Heart left ventricle (tissue), 16 donors: ENCODE data around the gene GAS1. TPM values are rescaled to one million over a fixed set of nuclear protein-coding genes. Genes with fewer than 3 reads are reported as not detected.

ENCODE experiments used
- ATAC-seq, 4 donors: fragments of 200-7000 bp; cut with Tn5 transposase; one replicate each; pipeline ENCODE4 v1.9.1; 2020 to 2022; ENCODE audit warnings: moderate library complexity in 4 of 4, mild to moderate bottlenecking in 3 of 4, moderate number of reproducible peaks in 1 of 4
- DNase-seq, 5 donors: peaks; one replicate each; pipeline ENCODE4 v3.0.0-alpha.2; 2020
- H3K27ac ChIP-seq, 12 donors: fragments of 200-600 bp; sonication (generic) in 4 of 12; one replicate each; pipeline versions ENCODE4 v1.5.0 to v1.8.0; 2016 to 2022; ENCODE audit warnings: mild to moderate bottlenecking in 2 of 12
- H3K27me3 ChIP-seq, 9 donors: fragments of 200-600 bp; sonication (generic) in 2 of 9; one replicate each; pipeline versions ENCODE4 v1.5.1 to v1.8.0; 2016 to 2022; ENCODE audit warnings: mild to moderate bottlenecking in 3 of 9
- H3K36me3 ChIP-seq, 9 donors: fragments of 200-600 bp; sonication (generic) in 2 of 9; one replicate each; pipeline versions ENCODE4 v1.5.0 to v1.8.0; 2018 to 2022; ENCODE audit warnings: mild to moderate bottlenecking in 2 of 9
- H3K4me1 ChIP-seq, 12 donors: fragments of 200-600 bp; sonication (generic) in 4 of 12; one replicate each; pipeline versions ENCODE4 v1.5.0 to v1.8.0; 2016 to 2022; ENCODE audit warnings: mild to moderate bottlenecking in 3 of 12
- H3K4me3 ChIP-seq, 12 donors: fragments of 200-600 bp; sonication (generic) in 4 of 12; one replicate each; pipeline versions ENCODE4 v1.5.0 to v1.8.0; 2017 to 2022; ENCODE audit warnings: mild to moderate bottlenecking in 9 of 12, moderate library complexity in 4 of 12
- H3K9me3 ChIP-seq, 12 donors: fragments of 200-600 bp; sonication (generic) in 4 of 12; one replicate each; pipeline versions ENCODE4 v1.5.0 to v1.8.0; 2016 to 2022; ENCODE audit warnings: mild to moderate bottlenecking in 1 of 12
- POLR2A ChIP-seq, 2 donors: fragments of 450-650 bp; IDR thresholded peaks; one replicate each; pipeline ENCODE4 v1.6.1; 2017; ENCODE audit warnings: antibody characterized with exemption in 2 of 2, mild to moderate bottlenecking in 2 of 2, moderate library complexity in 2 of 2
- WGBS, 4 donors: extraction: QIAGEN DNeasy Blood & Tissue Kit in 2 of 4; methylation state at CpG; one replicate each; pipeline versions ENCODE4 v1.1.5 to v1.1.7; 2013 to 2018; 5-methylcytosine and 5-hydroxymethylcytosine counted together
- intact Hi-C, 10 donors: fragments of 100-400 bp; cut with DNase I; formaldehyde crosslinking; loops; one replicate each; pipeline versions ENCODE4 v1.11.1 to v1.14.2; 2022
- polyA plus RNA-seq, 2 donors: library from polyadenylated mRNA; stranded (reverse); fragments of 200-250 nt; gene quantifications; one replicate each; pipeline ENCODE4 v1.2.3, GENCODE V29; 2013
- total RNA-seq, 9 donors: library from RNA; depleted of rRNA in 2 of 9; stranded (reverse); fragments of >200 nt in 2 of 9; fragmentation: NEBNext Ultra II Directional in 3 of 9; extraction: Animal tissue kit (Norgen Biotek cat#: 25700) in 3 of 9; gene quantifications; one replicate each; pipeline versions ENCODE4 v1.1.0 to v1.2.4, GENCODE V29; 2016 to 2023
- TF ChIP-seq, protein P1 (sequence below), 12 donors: fragments of 200-600 bp; sonication (generic) in 4 of 12; IDR thresholded peaks; one replicate each; pipeline versions ENCODE4 v1.5.0 to v1.8.0; 2018 to 2022; ENCODE audit warnings: antibody characterized with exemption in 12 of 12, mild to moderate bottlenecking in 5 of 12
- donor health status: ischemic (EF 13 %, LVEDD 7.1; RV severe dilation, severe dysfunction).
- donor health status: healthy with polysubstance abuse.
- donor health status: DM: no; HTN: yes; CAD: no.
- donor health status: DM: no; HTN: no; CAD: no.
- donor health status: ischemic (EF 25% LVEDD 6.9; RV normal size, moderate dysfunction).
- donor health status: ischemic (EF 25% LVEDD 5.7; RV mildly dilated, moderate dysfunction).
- donor health status: healthy.
- donor health status: DM: yes; HTN: yes; CAD: no.
- donor health status: ischemic (EF 35%, LVEDD 5.7; RV mildly dilated, moderate dysfunction).
- donor health status: nonischemic (EF 11% LVEDD 7.7; RV severe dilation, severe dysfunction).
- donor health status: DM: yes; HTN: yes; CAD: no.
- donor health status: PGD.
- donor health status: ischemic (EF 29% LVEDD 5.4; RV normal size, mild dysfunction).
- donor health status: nonischemic (EF 23%, LVEDD 6.1; RV moderate dilation, normal function).

GAS1 gene
- total and polyA plus RNA-seq, 11 donors, result 3.3 to 55.7 (median 6.8) TPM

DNA sequence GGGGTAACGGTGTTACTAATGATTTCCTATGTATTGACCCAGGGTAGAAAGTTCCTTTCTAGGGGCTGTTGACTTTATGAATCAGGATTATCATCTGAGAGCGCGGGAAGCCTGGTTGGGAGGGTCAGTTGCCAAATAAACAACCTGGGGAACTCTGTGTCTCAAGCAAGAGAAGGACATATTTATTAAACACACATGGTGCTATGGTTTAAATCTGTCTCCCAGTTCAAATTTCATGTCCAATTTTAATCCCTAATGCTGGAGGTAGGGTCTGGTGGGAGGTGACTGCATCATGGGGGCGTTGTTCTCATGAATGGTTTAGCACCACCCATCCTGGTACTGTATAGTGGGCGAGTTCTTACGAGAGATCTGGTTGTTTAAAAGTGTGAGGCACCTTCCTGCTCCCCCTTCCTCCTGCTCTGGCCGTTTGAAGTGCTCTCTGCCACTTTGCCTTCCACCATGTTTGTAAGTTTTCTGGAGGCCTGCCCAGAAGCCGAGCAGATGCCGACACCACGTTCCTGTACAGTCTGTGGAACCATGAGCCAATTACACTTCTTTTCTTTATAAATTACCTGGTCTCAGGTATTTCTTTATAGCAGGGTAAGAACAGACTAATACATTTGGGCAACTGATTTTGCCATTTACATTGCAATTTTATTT lies 19.7 kb upstream of the GAS1 start:
- DNase-seq, result peak in 1 of 5 donors; percentile 58
- intact Hi-C loops, result no loop called here

GRCh38 chr9:86965636-86966395 lies 18.5 kb upstream of the GAS1 start:
- Histone ChIP-seq H3K27me3 (peaks cover 0 to 8% (median 0%) of the 10 kb centered on the region in 9 donors), H3K36me3 (no peaks in the 10 kb centered on the region), H3K9me3 (no peaks in the 10 kb centered on the region), H3K27ac (peak overlapping the region in 9 of 12 donors; percentile 16 to 50 (median 35)), H3K4me1 (peaks cover 0 to 9% (median 0%) of the 10 kb centered on the region in 12 donors), H3K4me3 (no peak overlapping the region)
- intact Hi-C loops, result no loop called here
- TF ChIP-seq, protein P1, sequence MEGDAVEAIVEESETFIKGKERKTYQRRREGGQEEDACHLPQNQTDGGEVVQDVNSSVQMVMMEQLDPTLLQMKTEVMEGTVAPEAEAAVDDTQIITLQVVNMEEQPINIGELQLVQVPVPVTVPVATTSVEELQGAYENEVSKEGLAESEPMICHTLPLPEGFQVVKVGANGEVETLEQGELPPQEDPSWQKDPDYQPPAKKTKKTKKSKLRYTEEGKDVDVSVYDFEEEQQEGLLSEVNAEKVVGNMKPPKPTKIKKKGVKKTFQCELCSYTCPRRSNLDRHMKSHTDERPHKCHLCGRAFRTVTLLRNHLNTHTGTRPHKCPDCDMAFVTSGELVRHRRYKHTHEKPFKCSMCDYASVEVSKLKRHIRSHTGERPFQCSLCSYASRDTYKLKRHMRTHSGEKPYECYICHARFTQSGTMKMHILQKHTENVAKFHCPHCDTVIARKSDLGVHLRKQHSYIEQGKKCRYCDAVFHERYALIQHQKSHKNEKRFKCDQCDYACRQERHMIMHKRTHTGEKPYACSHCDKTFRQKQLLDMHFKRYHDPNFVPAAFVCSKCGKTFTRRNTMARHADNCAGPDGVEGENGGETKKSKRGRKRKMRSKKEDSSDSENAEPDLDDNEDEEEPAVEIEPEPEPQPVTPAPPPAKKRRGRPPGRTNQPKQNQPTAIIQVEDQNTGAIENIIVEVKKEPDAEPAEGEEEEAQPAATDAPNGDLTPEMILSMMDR (IDR thresholded peaks at IDR 0.05), result no peak
- TF ChIP-seq POLR2A (IDR thresholded peaks at IDR 0.05), result no peak
- DNase-seq, result no peak
- 71 to 80% (median 74%) methylated on average over 5 of the region's 5 CpGs for WGBS, 4 donors
- peak in 1 of 4 donors; percentile 21 for ATAC-seq

More for the DNA sequence above, 19.7 kb upstream of the GAS1 start:
- Histone ChIP-seq H3K27ac (peak overlapping the region in 5 of 12 donors; percentile 22 to 50 (median 30)), H3K4me1 (peaks cover 0 to 9% (median 0%) of the 10 kb centered on the region in 12 donors), H3K4me3 (no peak overlapping the region), H3K36me3 (no peaks in the 10 kb centered on the region), H3K27me3 (peaks cover 0 to 3% (median 0%) of the 10 kb centered on the region in 9 donors), H3K9me3 (no peaks in the 10 kb centered on the region)
- TF ChIP-seq, protein P1 (IDR thresholded peaks at IDR 0.05), result no peak
- no peak for TF ChIP-seq POLR2A (IDR thresholded peaks at IDR 0.05)
- WGBS, 4 donors, result 63 to 71% (median 65%) methylated on average over 10 of the region's 10 CpGs
- peak in 3 of 4 donors; percentile 45 to 62 (median 50) for ATAC-seq

GRCh38 chr9:86962692-86963091 lies 15.4 kb upstream of the GAS1 start:
- ATAC-seq, result no peak
- Histone ChIP-seq H3K27me3 (peaks cover 0 to 11% (median 0%) of the 10 kb centered on the region in 9 donors), H3K36me3 (no peaks in the 10 kb centered on the region), H3K27ac (no peak overlapping the region), H3K4me1 (peaks cover 0 to 9% (median 0%) of the 10 kb centered on the region in 12 donors), H3K4me3 (no peak overlapping the region), H3K9me3 (no peaks in the 10 kb centered on the region)
- WGBS, 4 donors, result 80 to 86% (median 82%) methylated on average over 9 of the region's 9 CpGs
- intact Hi-C loops, result no loop called here
- DNase-seq, result no peak
- no peak for TF ChIP-seq POLR2A (IDR thresholded peaks at IDR 0.05)
- TF ChIP-seq, protein P1 (IDR thresholded peaks at IDR 0.05), result no peak

DNA sequence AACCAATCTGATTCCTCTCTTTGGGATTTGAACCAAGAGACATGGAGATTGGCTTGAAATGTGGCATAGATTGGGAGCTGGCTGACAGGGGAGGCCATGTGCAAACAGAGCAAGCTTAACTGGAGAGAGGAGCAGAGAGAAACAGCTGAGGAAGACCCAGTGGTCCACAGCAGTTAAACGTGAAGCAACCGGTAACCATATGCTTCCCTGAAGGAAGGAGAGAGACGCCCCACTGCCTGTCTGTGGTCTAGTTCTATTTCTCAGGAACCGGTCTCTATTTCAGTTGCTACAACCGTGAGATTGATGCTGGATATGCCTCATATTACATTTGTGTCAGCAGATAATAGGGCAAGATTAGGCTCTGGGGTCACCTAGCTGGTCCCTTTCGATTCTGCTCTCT lies 13.6 kb upstream of the GAS1 start:
- Histone ChIP-seq H3K27ac (no peak overlapping the region), H3K9me3 (no peaks in the 10 kb centered on the region), H3K27me3 (peaks cover 0 to 19% (median 0%) of the 10 kb centered on the region in 9 donors), H3K36me3 (no peaks in the 10 kb centered on the region), H3K4me1 (peaks cover 0 to 5% (median 0%) of the 10 kb centered on the region in 12 donors), H3K4me3 (no peak overlapping the region)
- no peak for TF ChIP-seq POLR2A (IDR thresholded peaks at IDR 0.05)
- TF ChIP-seq, protein P1 (IDR thresholded peaks at IDR 0.05), result no peak
- 89 to 94% (median 91%) methylated on average over 6 of the region's 6 CpGs for WGBS, 4 donors
- ATAC-seq (no peak), DNase-seq (no peak)
- intact Hi-C loops, result no loop called here
